HFF-Myc (cell line): ENCODE data around the gene LRP4.

Experiments used
- DNase-seq: peaks from one replicate; pipeline ENCODE4 v3.0.0-alpha.2; 2011; ENCODE audit warnings: low read depth; ENCODE audit errors: extremely low read depth
- H3K4me3 ChIP-seq: replicated peaks from 2 replicates; pipeline ENCODE4 v1.5.1; 2011; ENCODE audit warnings: low read depth, mild to moderate bottlenecking, control low read depth, low read length
- CTCF ChIP-seq: IDR thresholded peaks from 2 replicates; pipeline ENCODE4 v1.5.1; 2012; ENCODE audit warnings: mild to moderate bottlenecking, low read depth, low read length, control low read depth; ENCODE audit errors: missing control alignments

Gene LRP4

GRCh38 chr11:46840116-46840515 is 78.2 kb downstream of the LRP4 start:
- no peak for DNase-seq
- H3K4me3 ChIP-seq = no peak overlapping the region
- TF ChIP-seq CTCF = no peak

GRCh38 chr11:46838501-46838900 is 79.8 kb downstream of the LRP4 start:
- no peak for TF ChIP-seq CTCF
- no peak for DNase-seq
- no peak overlapping the region for H3K4me3 ChIP-seq

- no peak for DNase-seq
- H3K4me3 ChIP-seq = no peak overlapping the region
- TF ChIP-seq CTCF = no peak
These were observed 80.5 kb downstream of the LRP4 start for GRCh38 chr11:46837860-46838259.

GRCh38 chr11:46836870-46837269 is 81.5 kb downstream of the LRP4 start:
- TF ChIP-seq CTCF = no peak
- no peak for DNase-seq
- no peak overlapping the region for H3K4me3 ChIP-seq

- H3K4me3 ChIP-seq = no peak overlapping the region
- DNase-seq = no peak
- TF ChIP-seq CTCF = no peak
These were observed 81.9 kb downstream of the LRP4 start for GRCh38 chr11:46836431-46836830.

- DNase-seq = no peak
- TF ChIP-seq CTCF = no peak
- H3K4me3 ChIP-seq = no peak overlapping the region
These were observed 82.5 kb downstream of the LRP4 start for GRCh38 chr11:46835897-46836296.

- no peak for TF ChIP-seq CTCF
- no peak overlapping the region for H3K4me3 ChIP-seq
- no peak for DNase-seq
These were observed 83.5 kb downstream of the LRP4 start for GRCh38 chr11:46834821-46835220.
